Measurements from ENCODE around the gene SOX5.

Gene SOX5

GRCh38 chr12:23909551-23909950 lies 39.9 kb downstream of the SOX5 start:
- Histone ChIP-seq H3K4me2 (ENCODE audit: low read depth, low read length, poor library complexity, severe bottlenecking) (no peak overlapping the region), H3K4me3 (ENCODE audit: low read length, poor library complexity, severe bottlenecking) (no peak overlapping the region), H4K20me1 (ENCODE audit: insufficient read depth, low read length, poor library complexity, severe bottlenecking) (no peaks in the 10 kb centered on the region), H3K36me3 (ENCODE audit: insufficient read depth, low read length) (no peaks in the 10 kb centered on the region), H3K27me3 (ENCODE audit: insufficient read depth, low read length, poor library complexity, severe bottlenecking) (no peaks in the 10 kb centered on the region), H3K9ac (ENCODE audit: low read depth, low read length, poor library complexity, severe bottlenecking) (no peak overlapping the region), H3K79me2 (ENCODE audit: insufficient read depth, low read length) (no peaks in the 10 kb centered on the region), H3K9me3 (ENCODE audit: insufficient read depth, low read depth, low read length) (no peaks in the 10 kb centered on the region), H3K4me1 (ENCODE audit: insufficient read depth, low read length, poor library complexity, severe bottlenecking) (no peaks in the 10 kb centered on the region), H3F3A (ENCODE audit: low read depth) (no peaks in the 10 kb centered on the region), H2AFZ (ENCODE audit: low read length) (no peak overlapping the region), H3K9me2 (replicated peaks; ENCODE audit: low read depth, low read length) (no peaks in the 10 kb centered on the region)
- TF ChIP-seq CTCF (conservative IDR thresholded peaks at IDR 0.05; ENCODE audit: low read length) (no peak), EZH2phosphoT487 (IDR thresholded peaks at IDR 0.05; ENCODE audit: borderline replicate concordance) (no peak)

DNA sequence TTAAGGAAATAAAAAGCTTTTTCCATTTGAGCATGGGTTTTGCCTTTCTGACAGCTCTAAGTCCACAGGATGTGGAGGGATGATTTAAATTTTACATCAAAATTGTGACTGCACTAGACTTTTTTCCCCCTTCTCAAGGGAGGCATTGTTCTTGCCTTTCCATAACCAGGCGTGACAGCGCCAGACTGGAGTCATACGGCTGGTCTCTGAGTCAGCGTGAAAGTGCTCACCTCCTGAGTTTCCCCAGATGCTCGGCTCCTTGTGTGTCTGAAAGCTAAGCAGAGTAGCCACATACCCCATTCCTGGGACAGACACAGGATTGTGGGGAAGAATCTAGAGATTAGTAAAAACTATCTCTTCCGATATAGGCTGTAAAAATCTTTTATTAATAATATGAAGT lies 43.1 kb downstream of the SOX5 start:
- no peaks in the 10 kb centered on the region for H3K27me3 ChIP-seq (ENCODE audit: insufficient read depth, low read length, poor library complexity, severe bottlenecking)
- no peaks in the 10 kb centered on the region for H4K20me1 ChIP-seq (ENCODE audit: insufficient read depth, low read length, poor library complexity, severe bottlenecking)
- H3K9me3 ChIP-seq (ENCODE audit: insufficient read depth, low read depth, low read length): no peaks in the 10 kb centered on the region
- no peak overlapping the region for H3K4me2 ChIP-seq (ENCODE audit: low read depth, low read length, poor library complexity, severe bottlenecking)
- H3K79me2 ChIP-seq (ENCODE audit: insufficient read depth, low read length): no peaks in the 10 kb centered on the region
- no peaks in the 10 kb centered on the region for H3K9me2 ChIP-seq (replicated peaks; ENCODE audit: low read depth, low read length)
- TF ChIP-seq CTCF (conservative IDR thresholded peaks at IDR 0.05; ENCODE audit: low read length) (no peak), EZH2phosphoT487 (IDR thresholded peaks at IDR 0.05; ENCODE audit: borderline replicate concordance) (no peak)
- H3K36me3 ChIP-seq (ENCODE audit: insufficient read depth, low read length): no peaks in the 10 kb centered on the region
- no peak overlapping the region for H3K9ac ChIP-seq (ENCODE audit: low read depth, low read length, poor library complexity, severe bottlenecking)
- H3K4me1 ChIP-seq (ENCODE audit: insufficient read depth, low read length, poor library complexity, severe bottlenecking): no peaks in the 10 kb centered on the region
- no peak overlapping the region for H2AFZ ChIP-seq (ENCODE audit: low read length)
- H3K4me3 ChIP-seq (ENCODE audit: low read length, poor library complexity, severe bottlenecking): no peak overlapping the region
- H3F3A ChIP-seq (ENCODE audit: low read depth): no peaks in the 10 kb centered on the region

- Histone ChIP-seq H3K4me3 (ENCODE audit: low read length, poor library complexity, severe bottlenecking) (no peak overlapping the region), H3K9ac (ENCODE audit: low read depth, low read length, poor library complexity, severe bottlenecking) (no peak overlapping the region), H3K79me2 (ENCODE audit: insufficient read depth, low read length) (no peaks in the 10 kb centered on the region), H4K20me1 (ENCODE audit: insufficient read depth, low read length, poor library complexity, severe bottlenecking) (no peaks in the 10 kb centered on the region), H3K9me3 (ENCODE audit: insufficient read depth, low read depth, low read length) (no peaks in the 10 kb centered on the region), H2AFZ (ENCODE audit: low read length) (no peak overlapping the region), H3K27me3 (ENCODE audit: insufficient read depth, low read length, poor library complexity, severe bottlenecking) (no peaks in the 10 kb centered on the region), H3K4me1 (ENCODE audit: insufficient read depth, low read length, poor library complexity, severe bottlenecking) (no peaks in the 10 kb centered on the region), H3K36me3 (ENCODE audit: insufficient read depth, low read length) (no peaks in the 10 kb centered on the region), H3F3A (ENCODE audit: low read depth) (no peaks in the 10 kb centered on the region), H3K9me2 (replicated peaks; ENCODE audit: low read depth, low read length) (no peaks in the 10 kb centered on the region), H3K4me2 (ENCODE audit: low read depth, low read length, poor library complexity, severe bottlenecking) (no peak overlapping the region)
- TF ChIP-seq CTCF (conservative IDR thresholded peaks at IDR 0.05; ENCODE audit: low read length) (no peak), EZH2phosphoT487 (IDR thresholded peaks at IDR 0.05; ENCODE audit: borderline replicate concordance) (no peak)
These were observed 50.0 kb downstream of the SOX5 start for GRCh38 chr12:23899434-23899833.
